Measurements from ENCODE around the gene CCDC57.

- TF ChIP-seq CTCF (IDR thresholded peaks at IDR 0.05; ENCODE audit: borderline replicate concordance, extremely low read depth, low read length, poor library complexity, severe bottlenecking) (no peak), EZH2 (IDR thresholded peaks at IDR 0.05; ENCODE audit: borderline replicate concordance, low read depth, low read length, severe bottlenecking) (no peak)
Observed at GRCh38 chr17:82186221-82186620, 26.4 kb downstream of the CCDC57 start.
